Keratinocyte (primary cell): Measurements from ENCODE around the gene TMEM40.

Source experiments
- EZH2 ChIP-seq: IDR thresholded peaks from one replicate; pipeline ENCODE4 v1.6.1; 2012; ENCODE audit warnings: inconsistent platforms, mild to moderate bottlenecking, low read length, moderate library complexity
- TF ChIP-seq, protein P1 (sequence below), 3 experiments: IDR thresholded peaks in 1 of 3; conservative IDR thresholded peaks in 1 of 3; optimal IDR thresholded peaks in 1 of 3; 2 replicates in 2 of 3; 3 replicates in 1 of 3; pipeline versions ENCODE3 to v1.5.1; 2011; ENCODE audit warnings: low read length in 3 of 3, mild to moderate bottlenecking in 3 of 3, moderate library complexity in 2 of 3, control low read depth in 1 of 3, inconsistent platforms in 1 of 3; ENCODE audit not compliant: insufficient read depth in 2 of 3; ENCODE audit errors: extremely low read depth in 1 of 3

GRCh38 chr3:12744326-12744725 is 14.7 kb downstream of the TMEM40 start:
- TF ChIP-seq, protein P1, sequence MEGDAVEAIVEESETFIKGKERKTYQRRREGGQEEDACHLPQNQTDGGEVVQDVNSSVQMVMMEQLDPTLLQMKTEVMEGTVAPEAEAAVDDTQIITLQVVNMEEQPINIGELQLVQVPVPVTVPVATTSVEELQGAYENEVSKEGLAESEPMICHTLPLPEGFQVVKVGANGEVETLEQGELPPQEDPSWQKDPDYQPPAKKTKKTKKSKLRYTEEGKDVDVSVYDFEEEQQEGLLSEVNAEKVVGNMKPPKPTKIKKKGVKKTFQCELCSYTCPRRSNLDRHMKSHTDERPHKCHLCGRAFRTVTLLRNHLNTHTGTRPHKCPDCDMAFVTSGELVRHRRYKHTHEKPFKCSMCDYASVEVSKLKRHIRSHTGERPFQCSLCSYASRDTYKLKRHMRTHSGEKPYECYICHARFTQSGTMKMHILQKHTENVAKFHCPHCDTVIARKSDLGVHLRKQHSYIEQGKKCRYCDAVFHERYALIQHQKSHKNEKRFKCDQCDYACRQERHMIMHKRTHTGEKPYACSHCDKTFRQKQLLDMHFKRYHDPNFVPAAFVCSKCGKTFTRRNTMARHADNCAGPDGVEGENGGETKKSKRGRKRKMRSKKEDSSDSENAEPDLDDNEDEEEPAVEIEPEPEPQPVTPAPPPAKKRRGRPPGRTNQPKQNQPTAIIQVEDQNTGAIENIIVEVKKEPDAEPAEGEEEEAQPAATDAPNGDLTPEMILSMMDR (optimal IDR thresholded peaks at IDR 0.05 in 1 of 3, IDR thresholded peaks at IDR 0.05 in 1 of 3, conservative IDR thresholded peaks at IDR 0.05 in 1 of 3; ENCODE audit: extremely low read depth in 1 of 3, insufficient read depth in 2 of 3, low read length in 3 of 3) = no peak
- TF ChIP-seq EZH2 = no peak
